Activated T-cell treated with anti-CD3 and anti-CD28 coated beads, Interleukin-2, amount 50 U/mL, for 4 hours (primary cell): ENCODE measurements around the gene KLF14. TPM values are rescaled to one million over a fixed set of nuclear protein-coding genes. Genes with fewer than 3 reads are reported as not detected.
"Not testable (repeated sequence)": the region's sequence is repeated elsewhere in the genome, so short reads cannot be mapped to it uniquely, and the experiment has no call there.

Source experiments
- ATAC-seq, 2 donors: fragments of 200-7000 bp; cut with Tn5 transposase; one replicate each; pipeline ENCODE4 v1.10.0; 2021
- DNase-seq: peaks from one replicate; pipeline ENCODE4 v3.0.0-alpha.2; 2020
- H3K27me3 Mint-ChIP-seq: one replicate; pipeline ENCODE4 v1.8.0; 2021; ENCODE audit warnings: low read depth, mixed read lengths
- H3K36me3 Mint-ChIP-seq: one replicate; pipeline ENCODE4 v1.8.0; 2022; ENCODE audit warnings: mixed read lengths; ENCODE audit not compliant: insufficient read depth
- H3K4me1 Mint-ChIP-seq: one replicate; pipeline ENCODE4 v1.8.0; 2021; ENCODE audit warnings: low read depth, mixed read lengths
- H3K4me3 Mint-ChIP-seq: one replicate; pipeline ENCODE4 v1.8.0; 2021; ENCODE audit warnings: mild to moderate bottlenecking, moderate library complexity, mixed read lengths
- H3K9me3 Mint-ChIP-seq: one replicate; pipeline ENCODE4 v1.8.0; 2021; ENCODE audit warnings: mixed read lengths
- total RNA-seq, 3 donors: library from RNA; stranded (reverse); gene quantifications; one replicate each; pipeline ENCODE4 v1.2.1, GENCODE V29; 2021

KLF14 gene
- not detected for total RNA-seq

- H3K9me3 Mint-ChIP-seq, result no peaks in the 10 kb centered on the region
- peak within 1 kb of the TSS; percentile 76 for H3K4me3 Mint-ChIP-seq
- H3K36me3 Mint-ChIP-seq, result no peaks in the 10 kb centered on the region
- DNase-seq (peak; percentile 38), ATAC-seq (peak; percentile 82 to 89)
- peaks cover 7% of the 10 kb centered on the region for H3K4me1 Mint-ChIP-seq
- peaks cover 77% of the 10 kb centered on the region for H3K27me3 Mint-ChIP-seq
Measured at GRCh38 chr7:130733931-130734814, at the start of gene KLF14. KLF14 (minus strand) TSS chr7:130734207; CDS start chr7:130734033, 174 bp downstream.

DNA sequence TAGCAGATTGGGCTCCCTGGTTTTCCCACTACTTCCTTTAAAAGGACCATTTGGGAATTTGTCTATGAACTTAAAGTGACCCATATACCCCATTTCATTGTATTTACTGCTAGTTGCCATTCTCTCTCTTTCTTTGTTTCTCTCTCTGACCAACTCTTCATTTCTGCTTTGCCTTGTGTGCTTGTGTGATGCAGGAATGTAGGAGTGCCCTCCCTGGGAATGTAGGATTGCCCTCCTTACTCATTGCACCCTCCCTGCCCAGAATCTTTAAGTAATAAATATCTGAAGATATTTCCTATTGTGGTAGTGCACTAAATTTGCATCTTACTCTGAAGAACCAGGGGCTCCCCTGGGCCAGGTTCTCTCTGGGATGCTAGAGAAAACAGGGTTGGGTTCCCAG is 47.3 kb upstream of the KLF14 start:
- H3K27me3 Mint-ChIP-seq, result peaks cover 40% of the 10 kb centered on the region
- peaks cover 10% of the 10 kb centered on the region for H3K9me3 Mint-ChIP-seq
- no peaks in the 10 kb centered on the region for H3K36me3 Mint-ChIP-seq
- H3K4me3 Mint-ChIP-seq, result no peak overlapping the region
- ATAC-seq, result no peak
- no peaks in the 10 kb centered on the region for H3K4me1 Mint-ChIP-seq
- DNase-seq, result no peak

- Mint-ChIP-seq H3K27me3 (peaks cover 35% of the 10 kb centered on the region), H3K4me1 (no peaks in the 10 kb centered on the region), H3K36me3 (no peaks in the 10 kb centered on the region), H3K9me3 (peaks cover 13% of the 10 kb centered on the region), H3K4me3 (no peak overlapping the region)
- DNase-seq (no peak), ATAC-seq (no peak)
Measured at GRCh38 chr7:130777426-130777825, 43.4 kb upstream of the KLF14 start.

- H3K4me3 Mint-ChIP-seq, ATAC-seq, DNase-seq, H3K36me3 Mint-ChIP-seq, H3K4me1 Mint-ChIP-seq: not testable (repeated sequence)
- Mint-ChIP-seq H3K27me3 (peaks cover 16% of the 10 kb centered on the region), H3K9me3 (peaks cover 34% of the 10 kb centered on the region)
Measured at GRCh38 chr7:130772456-130772855, 38.4 kb upstream of the KLF14 start.

- Mint-ChIP-seq H3K27me3 (peaks cover 23% of the 10 kb centered on the region), H3K9me3 (peaks cover 39% of the 10 kb centered on the region), H3K4me3 (no peak overlapping the region), H3K36me3 (no peaks in the 10 kb centered on the region), H3K4me1 (no peaks in the 10 kb centered on the region)
- DNase-seq, result no peak
- no peak for ATAC-seq
Measured at GRCh38 chr7:130768854-130769253, 34.8 kb upstream of the KLF14 start.

- not testable (repeated sequence) for DNase-seq, H3K4me1 Mint-ChIP-seq, ATAC-seq, H3K4me3 Mint-ChIP-seq, H3K36me3 Mint-ChIP-seq
- peaks cover 22% of the 10 kb centered on the region for H3K27me3 Mint-ChIP-seq
- H3K9me3 Mint-ChIP-seq, result peaks cover 19% of the 10 kb centered on the region
Measured at GRCh38 chr7:130764569-130764968, 30.6 kb upstream of the KLF14 start.

GRCh38 chr7:130758429-130759056 is 24.5 kb upstream of the KLF14 start:
- H3K4me1 Mint-ChIP-seq, result no peaks in the 10 kb centered on the region
- DNase-seq (no peak), ATAC-seq (no peak)
- H3K27me3 Mint-ChIP-seq, result peaks cover 3% of the 10 kb centered on the region
- H3K36me3 Mint-ChIP-seq, result no peaks in the 10 kb centered on the region
- no peaks in the 10 kb centered on the region for H3K9me3 Mint-ChIP-seq
- no peak overlapping the region for H3K4me3 Mint-ChIP-seq

DNA sequence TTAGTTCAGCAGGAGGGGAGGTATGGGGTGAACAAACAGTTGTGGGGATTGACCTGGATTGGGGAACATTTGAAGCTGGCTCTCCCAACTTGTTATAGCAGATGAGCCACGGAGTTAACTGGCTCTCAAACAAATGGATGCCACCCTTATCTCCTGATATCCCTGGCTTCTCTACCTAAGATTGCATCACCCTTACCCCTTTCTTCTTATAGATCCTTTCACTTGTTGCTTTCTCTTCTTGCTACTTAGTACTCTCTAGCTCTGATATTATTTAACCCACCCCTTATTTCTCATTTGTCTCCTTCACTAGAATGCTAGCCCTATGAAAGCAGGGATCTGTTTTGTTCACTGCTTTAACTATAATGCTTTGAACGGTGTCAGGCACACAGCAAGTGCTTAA is 22.3 kb upstream of the KLF14 start:
- no peak overlapping the region for H3K4me3 Mint-ChIP-seq
- no peaks in the 10 kb centered on the region for H3K9me3 Mint-ChIP-seq
- H3K4me1 Mint-ChIP-seq, result no peaks in the 10 kb centered on the region
- peaks cover 8% of the 10 kb centered on the region for H3K27me3 Mint-ChIP-seq
- H3K36me3 Mint-ChIP-seq, result no peaks in the 10 kb centered on the region
- ATAC-seq, result no peak
- DNase-seq, result no peak

GRCh38 chr7:130752424-130752823 is 18.4 kb upstream of the KLF14 start:
- ATAC-seq (no peak), DNase-seq (no peak)
- H3K4me3 Mint-ChIP-seq, result no peak overlapping the region
- H3K36me3 Mint-ChIP-seq, result no peaks in the 10 kb centered on the region
- no peaks in the 10 kb centered on the region for H3K4me1 Mint-ChIP-seq
- H3K9me3 Mint-ChIP-seq, result no peaks in the 10 kb centered on the region
- peaks cover 13% of the 10 kb centered on the region for H3K27me3 Mint-ChIP-seq

- no peaks in the 10 kb centered on the region for H3K36me3 Mint-ChIP-seq
- no peaks in the 10 kb centered on the region for H3K4me1 Mint-ChIP-seq
- H3K4me3 Mint-ChIP-seq, result no peak overlapping the region
- peaks cover 13% of the 10 kb centered on the region for H3K27me3 Mint-ChIP-seq
- H3K9me3 Mint-ChIP-seq, result no peaks in the 10 kb centered on the region
- no peak for ATAC-seq
- DNase-seq, result no peak
Measured at GRCh38 chr7:130750755-130751154, 16.7 kb upstream of the KLF14 start.

GRCh38 chr7:130748531-130749389 is 14.8 kb upstream of the KLF14 start:
- ATAC-seq (no peak), DNase-seq (no peak)
- H3K4me3 Mint-ChIP-seq, result no peak overlapping the region
- H3K9me3 Mint-ChIP-seq, result no peaks in the 10 kb centered on the region
- peaks cover 25% of the 10 kb centered on the region for H3K27me3 Mint-ChIP-seq
- H3K36me3 Mint-ChIP-seq, result no peaks in the 10 kb centered on the region
- no peaks in the 10 kb centered on the region for H3K4me1 Mint-ChIP-seq

DNA sequence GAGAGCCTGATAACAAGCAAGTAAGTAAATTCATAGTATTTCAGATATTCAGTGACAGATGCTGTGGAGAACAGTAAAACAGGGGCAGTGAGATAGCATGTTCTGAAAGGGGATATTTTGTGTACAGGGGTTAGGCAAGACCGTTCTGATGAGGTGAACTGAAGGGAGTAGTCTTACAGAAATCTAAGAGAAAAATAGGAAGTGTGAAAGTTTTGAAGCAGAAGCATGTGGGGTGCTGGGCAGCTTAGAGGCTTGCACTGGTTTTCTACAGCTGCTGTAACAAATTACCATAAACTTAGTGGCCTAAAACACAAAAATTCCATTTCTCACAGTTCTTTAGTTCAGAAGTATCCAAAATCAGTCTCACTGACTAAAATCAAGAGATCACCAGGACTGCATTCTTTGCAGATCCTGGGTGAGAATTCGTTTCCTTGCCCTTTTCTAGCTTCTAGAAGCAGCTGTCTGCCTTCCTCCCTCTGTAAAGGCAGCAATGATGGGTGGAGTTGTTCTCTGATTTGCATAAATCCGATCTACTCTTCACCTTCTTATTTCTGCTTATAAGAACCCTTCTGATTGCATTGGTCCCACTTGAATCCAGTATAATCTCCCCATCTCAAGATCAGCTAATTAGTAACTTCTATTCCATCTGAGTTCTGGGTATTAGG is 7.5 kb upstream of the KLF14 start:
- H3K4me3 Mint-ChIP-seq, result no peak overlapping the region
- DNase-seq, result no peak
- no peaks in the 10 kb centered on the region for H3K9me3 Mint-ChIP-seq
- H3K36me3 Mint-ChIP-seq, result no peaks in the 10 kb centered on the region
- H3K27me3 Mint-ChIP-seq, result peaks cover 34% of the 10 kb centered on the region
- no peak for ATAC-seq
- H3K4me1 Mint-ChIP-seq, result no peaks in the 10 kb centered on the region

- Mint-ChIP-seq H3K9me3 (no peaks in the 10 kb centered on the region), H3K4me3 (no peak overlapping the region), H3K36me3 (no peaks in the 10 kb centered on the region), H3K4me1 (no peaks in the 10 kb centered on the region), H3K27me3 (peaks cover 42% of the 10 kb centered on the region)
- DNase-seq (no peak), ATAC-seq (no peak)
Measured at GRCh38 chr7:130740606-130741005, 6.6 kb upstream of the KLF14 start.
